RWPE1 (cell line): Measurements from ENCODE around the gene CELA3A.
A peak's percentile ranks its signal among the peaks of the same experiment; 100 is the strongest.

Experiments
- CTCF ChIA-PET: fragments of 350-600 bp; sonication (Branson Sonifier 250); formaldehyde crosslinking; extraction: SDS; loops from one replicate; lab custom pipeline; 2021; lab: Yijun Ruan, JAX
- POLR2A ChIA-PET: fragments of 400-600 bp; formaldehyde crosslinking; extraction: SDS; loops from one replicate; lab custom pipeline; 2020; ENCODE audit warnings: antibody characterized with exemption; ENCODE audit not compliant: low non-redundant PET; lab: Yijun Ruan, JAX
- DNase-seq: peaks from one replicate; pipeline ENCODE4 v3.0.0; 2012; ENCODE audit warnings: low spot score
- H3K27ac ChIP-seq: fragments of 450-650 bp; 2 replicates; pipeline ENCODE4 v1.5.1; 2017
- TF ChIP-seq, protein P1 (sequence below): fragments of 450-650 bp; conservative IDR thresholded peaks from 2 replicates; pipeline ENCODE4 v1.5.1; 2017; ENCODE audit warnings: low read depth, mild to moderate bottlenecking

CELA3A gene

DNA sequence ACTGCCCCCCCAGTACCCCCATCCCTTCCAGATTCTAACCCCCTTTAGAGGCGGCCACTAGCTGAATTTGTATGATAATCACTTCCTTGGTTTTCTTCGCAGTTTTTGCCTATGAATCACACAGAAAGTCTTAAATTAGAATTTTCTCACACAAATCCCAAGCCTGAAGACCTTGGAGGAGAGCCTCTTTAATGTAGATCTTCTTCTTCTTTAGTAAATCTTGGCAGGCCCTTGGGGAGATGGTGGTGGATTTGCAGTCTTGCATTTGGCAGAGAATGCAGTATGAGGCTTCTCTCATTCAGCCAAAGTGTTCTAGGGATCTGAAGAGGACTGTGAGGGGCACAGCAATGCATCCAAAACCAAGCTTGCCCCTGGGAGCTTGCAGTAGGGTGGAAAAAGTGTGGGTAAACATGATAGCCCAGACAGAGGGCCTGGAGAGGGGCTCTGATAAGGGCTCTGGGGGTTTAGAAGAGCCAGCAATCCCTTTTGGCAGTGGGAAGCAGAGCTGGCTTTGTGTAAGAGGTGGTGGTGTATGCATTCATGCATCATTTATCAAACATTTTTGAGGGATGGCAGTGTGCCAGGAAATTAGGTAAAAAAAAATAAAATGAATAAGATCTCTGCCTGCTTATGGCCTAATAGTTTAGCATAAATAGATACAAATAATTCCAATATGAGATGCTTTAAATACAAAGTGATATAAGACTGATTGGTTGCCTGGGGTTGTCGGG lies 43.4 kb downstream of the CELA3A start:
- DNase-seq: peak; percentile 34
- TF ChIP-seq, protein P1, sequence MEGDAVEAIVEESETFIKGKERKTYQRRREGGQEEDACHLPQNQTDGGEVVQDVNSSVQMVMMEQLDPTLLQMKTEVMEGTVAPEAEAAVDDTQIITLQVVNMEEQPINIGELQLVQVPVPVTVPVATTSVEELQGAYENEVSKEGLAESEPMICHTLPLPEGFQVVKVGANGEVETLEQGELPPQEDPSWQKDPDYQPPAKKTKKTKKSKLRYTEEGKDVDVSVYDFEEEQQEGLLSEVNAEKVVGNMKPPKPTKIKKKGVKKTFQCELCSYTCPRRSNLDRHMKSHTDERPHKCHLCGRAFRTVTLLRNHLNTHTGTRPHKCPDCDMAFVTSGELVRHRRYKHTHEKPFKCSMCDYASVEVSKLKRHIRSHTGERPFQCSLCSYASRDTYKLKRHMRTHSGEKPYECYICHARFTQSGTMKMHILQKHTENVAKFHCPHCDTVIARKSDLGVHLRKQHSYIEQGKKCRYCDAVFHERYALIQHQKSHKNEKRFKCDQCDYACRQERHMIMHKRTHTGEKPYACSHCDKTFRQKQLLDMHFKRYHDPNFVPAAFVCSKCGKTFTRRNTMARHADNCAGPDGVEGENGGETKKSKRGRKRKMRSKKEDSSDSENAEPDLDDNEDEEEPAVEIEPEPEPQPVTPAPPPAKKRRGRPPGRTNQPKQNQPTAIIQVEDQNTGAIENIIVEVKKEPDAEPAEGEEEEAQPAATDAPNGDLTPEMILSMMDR: no peak
- CTCF ChIA-PET: interaction anchor here (0.5 kb wide), 1 partner anchor 87 kb away, joined by 3 read pairs; no protein-coding TSS in a partner anchor
- peak overlapping the region; percentile 72 for H3K27ac ChIP-seq
- POLR2A ChIA-PET: interaction anchor here (0.6 to 1.4 kb wide), 2 partner anchors 9 to 19 kb away, joined by 3 to 6 read pairs; no protein-coding TSS in a partner anchor

DNA sequence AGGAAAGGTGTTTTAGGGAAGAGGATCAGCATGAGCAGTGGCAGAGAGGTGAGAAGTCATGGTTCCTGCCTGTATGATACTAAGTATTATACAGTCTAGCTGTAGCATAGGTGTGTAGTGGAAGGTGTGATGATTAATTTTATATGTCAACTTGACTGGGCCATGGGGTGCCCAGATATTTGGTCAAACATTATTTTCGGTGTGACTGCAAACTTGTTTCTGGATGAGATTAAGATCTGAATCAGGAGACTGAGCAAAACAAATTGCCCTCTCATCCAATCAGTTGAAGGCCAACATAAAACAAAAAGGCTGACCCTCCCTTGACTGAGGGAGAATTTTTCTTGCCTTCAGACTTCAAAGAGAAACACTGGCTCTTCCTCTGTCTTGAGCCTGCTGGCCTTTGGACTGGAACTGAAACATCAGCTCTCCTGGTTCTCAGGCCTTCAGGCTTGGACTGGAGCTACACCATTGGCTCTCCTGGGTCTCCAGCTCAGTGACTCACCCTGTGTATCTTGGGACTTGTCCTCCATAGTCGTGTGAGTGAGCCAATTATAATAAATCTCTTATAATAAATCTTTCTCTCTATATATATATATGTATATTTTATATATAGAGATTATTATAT lies 44.3 kb downstream of the CELA3A start:
- CTCF ChIA-PET: interaction anchor here (0.6 kb wide), 1 partner anchor 8 kb away, joined by 4 read pairs; no protein-coding TSS in a partner anchor
- DNase-seq: no peak
- H3K27ac ChIP-seq: no peak overlapping the region
- POLR2A ChIA-PET: interaction anchor here (1.4 kb wide), 1 partner anchor 20 kb away, joined by 6 read pairs; no protein-coding TSS in a partner anchor
- TF ChIP-seq, protein P1: no peak

DNA sequence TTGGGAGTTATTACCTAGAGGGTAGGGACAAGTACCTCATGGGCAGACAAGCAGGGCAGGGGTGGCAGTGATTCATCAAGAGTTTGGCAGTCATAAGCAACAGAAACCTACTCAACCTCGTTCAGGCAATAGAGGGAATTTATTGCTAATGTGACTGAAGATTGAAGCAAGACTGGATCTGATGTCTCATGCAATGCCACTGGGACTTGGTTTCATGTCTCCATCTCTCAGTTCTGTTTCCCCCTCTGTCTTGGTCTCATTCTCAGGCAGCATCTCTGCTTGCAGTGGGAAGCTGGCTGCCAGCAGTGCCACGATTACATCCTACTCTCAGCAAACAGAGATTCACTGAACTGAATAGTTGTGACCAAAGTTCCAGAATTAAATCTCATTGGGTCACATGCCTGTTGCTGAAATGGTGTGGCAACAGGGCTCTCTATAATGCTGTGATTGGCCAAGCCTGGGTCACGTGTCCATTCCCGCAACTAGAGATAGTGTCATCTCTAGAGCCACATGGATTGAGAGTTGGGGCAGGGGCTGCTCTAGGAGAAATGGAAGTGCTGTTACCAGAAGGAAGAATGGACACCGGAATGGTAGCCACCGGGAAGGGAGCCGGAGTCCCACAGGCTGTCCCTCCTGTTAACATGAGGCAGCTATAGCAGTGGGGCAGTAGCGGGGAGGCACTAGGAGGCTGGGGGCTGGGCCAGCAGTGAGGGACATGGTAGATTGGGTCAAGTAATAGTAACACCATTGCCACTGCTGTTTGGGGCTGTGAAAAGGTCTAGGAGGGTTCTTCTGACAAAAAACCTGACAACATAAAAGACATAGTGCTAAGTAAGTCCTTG lies 47.1 kb downstream of the CELA3A start:
- TF ChIP-seq, protein P1: no peak
- no peak for DNase-seq
- H3K27ac ChIP-seq: no peak overlapping the region
- ChIA-PET POLR2A (no interaction called here), CTCF (no interaction called here)

DNA sequence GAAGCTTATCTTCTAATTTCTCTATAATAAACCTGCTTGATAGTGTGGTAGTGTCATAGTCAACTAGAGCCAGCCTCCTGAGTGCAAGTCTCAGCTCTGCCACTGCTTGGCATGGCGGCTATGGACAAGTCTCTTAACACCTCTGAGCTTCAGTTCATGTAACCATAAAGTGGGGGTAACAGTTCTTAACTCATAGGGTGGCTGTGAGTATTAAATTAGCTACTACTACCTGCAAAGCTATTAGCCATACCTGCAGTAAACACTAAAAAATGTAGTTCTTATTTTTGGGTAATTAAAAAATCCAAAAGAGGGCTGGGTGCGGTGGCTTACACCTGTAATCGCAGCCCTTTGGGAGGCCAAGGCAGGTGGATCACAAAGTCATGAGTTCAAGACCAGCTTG lies 48.9 kb downstream of the CELA3A start:
- no peak overlapping the region for H3K27ac ChIP-seq
- TF ChIP-seq, protein P1: no peak
- CTCF ChIA-PET: no interaction called here
- POLR2A ChIA-PET: no interaction called here
- DNase-seq: no peak

DNA sequence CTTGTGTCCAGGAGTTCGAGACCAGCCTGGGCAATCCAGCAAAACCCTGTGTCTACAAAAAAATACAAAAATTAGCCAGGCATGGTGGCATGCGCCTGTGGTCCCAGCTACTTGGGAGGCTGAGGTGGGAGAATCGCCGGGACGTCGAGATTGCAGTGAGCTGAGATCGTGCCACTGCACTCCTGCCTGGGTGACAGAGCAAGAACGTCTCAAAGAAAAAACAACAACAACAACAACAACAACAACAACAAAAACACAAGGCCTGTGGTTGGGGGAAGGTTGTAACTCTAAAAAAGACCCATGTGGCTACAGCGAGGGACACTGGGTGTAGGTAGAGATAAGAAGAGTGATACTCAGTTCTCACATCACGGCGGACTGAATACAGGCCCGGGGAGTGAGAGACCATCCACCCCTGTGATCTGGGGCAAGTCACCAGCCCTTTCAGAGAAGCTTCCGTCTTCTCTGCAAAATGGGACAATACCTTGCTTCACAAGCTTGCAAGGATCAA lies 50.2 kb downstream of the CELA3A start:
- ChIA-PET POLR2A (interaction anchor here (0.6 to 1.7 kb wide), 5 partner anchors 14 to 249 kb away, joined by 3 to 7 read pairs (median 3); no protein-coding TSS in a partner anchor), CTCF (no interaction called here)
- no peak for DNase-seq
- peak overlapping the region; percentile 96 for H3K27ac ChIP-seq
- TF ChIP-seq, protein P1: no peak
